Suprapubic skin (tissue), 4 donors: ENCODE results near the gene LPIN1.

Source experiments
- CTCF ChIP-seq, 2 donors: fragments of 200-600 bp in 1 of 2; fragments of 450-650 bp in 1 of 2; sonication (generic) in 1 of 2; IDR thresholded peaks; one replicate each; pipeline ENCODE4 v1.5.1; 2016 to 2019; ENCODE audit warnings: antibody characterized with exemption in 2 of 2, mild to moderate bottlenecking in 1 of 2, moderate library complexity in 1 of 2
- EP300 ChIP-seq: sonication (generic); formaldehyde crosslinking; IDR thresholded peaks from one replicate; pipeline ENCODE4 v1.6.1; 2017; ENCODE audit warnings: antibody characterized with exemption
- POLR2A ChIP-seq, 2 donors: fragments of 450-650 bp; IDR thresholded peaks; one replicate each; pipeline ENCODE4 v1.6.1; 2017; ENCODE audit warnings: antibody characterized with exemption in 2 of 2, mild to moderate bottlenecking in 2 of 2, moderate library complexity in 2 of 2
- POLR2AphosphoS5 ChIP-seq, 3 donors: sonication (generic); formaldehyde crosslinking; IDR thresholded peaks; one replicate each; pipeline ENCODE4 v1.6.1; 2017; ENCODE audit warnings: antibody characterized with exemption in 3 of 3

- no peak for TF ChIP-seq CTCF (IDR thresholded peaks at IDR 0.05)
- TF ChIP-seq POLR2A (IDR thresholded peaks at IDR 0.05): no peak
- no peak for TF ChIP-seq EP300
- no peak for TF ChIP-seq POLR2AphosphoS5 (IDR thresholded peaks at IDR 0.05)
Observed at GRCh38 chr2:11720752-11721151, 25.7 kb upstream of the LPIN1 start.
